ENCODE measurements around the gene HOXA1. TPM values are rescaled to one million over a fixed set of nuclear protein-coding genes. Genes with fewer than 3 reads are reported as not detected.

The HOXA1 gene
- total and polyA plus RNA-seq, 2 experiments from 2014 or later: 0.07 to 0.42 TPM

DNA sequence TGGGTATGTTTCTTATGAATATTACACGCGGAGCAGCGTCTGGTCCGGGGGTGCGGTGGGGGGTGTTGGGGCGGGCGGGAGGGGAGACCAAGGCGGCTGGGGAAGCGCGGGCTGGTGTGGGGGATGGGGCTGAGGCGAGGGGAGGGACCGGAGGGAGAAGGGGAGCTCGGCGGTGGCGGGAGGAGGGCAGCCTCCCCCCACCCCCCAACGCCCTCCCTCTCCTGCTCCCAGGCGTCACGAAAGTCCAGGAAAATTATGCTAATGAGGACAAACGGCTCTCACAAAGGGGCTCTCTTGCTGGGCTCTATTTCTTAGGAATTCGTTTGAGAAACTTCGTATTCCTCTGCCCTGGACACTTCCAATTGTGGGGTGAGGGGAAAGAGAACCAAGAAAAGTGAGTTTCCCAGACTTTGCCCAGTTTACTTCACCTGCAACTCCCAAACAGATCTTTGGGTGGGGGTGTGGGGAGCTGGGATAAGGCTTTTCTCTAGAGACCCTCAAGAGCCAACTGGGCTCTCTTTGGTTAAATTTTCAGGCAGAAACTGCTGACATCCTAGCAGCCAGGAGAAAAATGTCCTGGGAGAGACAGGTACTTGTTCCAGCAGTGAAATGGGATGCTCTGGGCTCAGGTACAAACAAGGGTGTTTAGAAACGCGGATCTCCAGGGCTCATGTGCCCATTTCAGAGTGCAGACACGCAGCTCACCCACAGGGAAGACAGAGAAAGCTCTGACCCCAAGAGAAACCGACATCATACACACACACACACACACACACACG lies 18.4 kb upstream of the HOXA1 start:
- no peak for DNase-seq (ENCODE audit: low read depth in 1 of 2, low spot score in 1 of 2)
- Histone ChIP-seq H3K4me1 (ENCODE audit: low read depth) (peaks cover 11% of the 10 kb centered on the region), H3K27ac (no peak overlapping the region), H3K36me3 (no peaks in the 10 kb centered on the region), H3K27me3 (peaks cover 100% of the 10 kb centered on the region), H3K9me3 (ENCODE audit: low read depth) (no peaks in the 10 kb centered on the region), H3K4me3 (peak overlapping the region; percentile 20)
- TF ChIP-seq, protein P1, sequence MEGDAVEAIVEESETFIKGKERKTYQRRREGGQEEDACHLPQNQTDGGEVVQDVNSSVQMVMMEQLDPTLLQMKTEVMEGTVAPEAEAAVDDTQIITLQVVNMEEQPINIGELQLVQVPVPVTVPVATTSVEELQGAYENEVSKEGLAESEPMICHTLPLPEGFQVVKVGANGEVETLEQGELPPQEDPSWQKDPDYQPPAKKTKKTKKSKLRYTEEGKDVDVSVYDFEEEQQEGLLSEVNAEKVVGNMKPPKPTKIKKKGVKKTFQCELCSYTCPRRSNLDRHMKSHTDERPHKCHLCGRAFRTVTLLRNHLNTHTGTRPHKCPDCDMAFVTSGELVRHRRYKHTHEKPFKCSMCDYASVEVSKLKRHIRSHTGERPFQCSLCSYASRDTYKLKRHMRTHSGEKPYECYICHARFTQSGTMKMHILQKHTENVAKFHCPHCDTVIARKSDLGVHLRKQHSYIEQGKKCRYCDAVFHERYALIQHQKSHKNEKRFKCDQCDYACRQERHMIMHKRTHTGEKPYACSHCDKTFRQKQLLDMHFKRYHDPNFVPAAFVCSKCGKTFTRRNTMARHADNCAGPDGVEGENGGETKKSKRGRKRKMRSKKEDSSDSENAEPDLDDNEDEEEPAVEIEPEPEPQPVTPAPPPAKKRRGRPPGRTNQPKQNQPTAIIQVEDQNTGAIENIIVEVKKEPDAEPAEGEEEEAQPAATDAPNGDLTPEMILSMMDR (IDR thresholded peaks at IDR 0.05; ENCODE audit: low read depth, low read length): no peak

DNA sequence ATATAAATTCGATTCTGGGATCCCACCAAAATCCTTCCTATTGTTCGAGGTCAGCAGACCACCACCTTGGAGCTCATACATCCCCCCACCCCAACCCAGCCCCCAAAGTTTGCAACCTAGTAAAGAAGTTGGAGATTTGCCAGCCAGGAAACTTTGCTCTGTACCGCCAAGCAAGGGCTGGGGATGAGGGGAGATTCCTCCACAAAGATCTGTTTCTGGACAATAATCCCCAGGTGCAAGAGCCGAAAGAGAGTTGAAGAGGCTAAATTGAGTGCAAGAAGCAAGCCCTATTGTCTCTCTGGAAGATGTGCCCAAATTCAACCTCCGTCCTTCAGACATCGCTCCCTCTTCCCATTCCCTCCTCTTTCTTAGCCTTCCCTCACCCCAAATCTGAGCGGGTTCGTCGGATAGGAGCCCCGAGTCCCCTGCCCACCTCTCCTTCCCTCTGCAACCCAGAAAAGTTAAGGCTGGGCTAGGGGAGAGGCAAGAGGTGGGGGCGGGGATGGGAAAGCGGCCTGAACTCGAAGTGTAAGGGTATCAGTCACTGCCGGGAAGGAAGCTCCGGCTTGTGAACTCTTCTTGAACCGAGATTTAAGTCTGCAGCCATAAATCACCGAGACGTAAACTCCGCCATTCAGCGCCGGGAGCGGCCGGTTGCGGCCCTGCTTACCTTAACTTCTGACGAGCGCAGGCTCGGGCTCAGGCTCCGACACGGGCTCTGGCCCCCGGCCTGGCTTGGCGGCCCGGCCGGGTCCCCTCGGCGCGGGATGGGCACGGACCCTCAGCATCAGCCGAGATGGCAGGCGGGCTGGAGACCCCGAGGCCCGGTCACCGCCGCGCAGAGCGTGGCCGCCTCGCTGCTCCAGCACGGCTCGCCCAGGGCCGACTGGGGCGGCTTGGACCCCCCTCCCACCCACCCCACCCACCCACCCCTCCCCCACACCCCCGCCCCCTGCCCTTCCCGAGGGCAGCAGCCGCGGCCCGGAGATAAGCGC lies 17.5 kb upstream of the HOXA1 start:
- no peaks in the 10 kb centered on the region for H3K36me3 ChIP-seq
- DNase-seq (ENCODE audit: low read depth in 1 of 2, low spot score in 1 of 2): peak in 1 of 2 donors; percentile 37
- TF ChIP-seq, protein P1 (IDR thresholded peaks at IDR 0.05; ENCODE audit: low read depth, low read length): no peak
- no peak overlapping the region for H3K27ac ChIP-seq
- H3K9me3 ChIP-seq (ENCODE audit: low read depth): no peaks in the 10 kb centered on the region
- H3K4me1 ChIP-seq (ENCODE audit: low read depth): peaks cover 14% of the 10 kb centered on the region
- H3K4me3 ChIP-seq: peak overlapping the region; percentile 20
- peaks cover 100% of the 10 kb centered on the region for H3K27me3 ChIP-seq

DNA sequence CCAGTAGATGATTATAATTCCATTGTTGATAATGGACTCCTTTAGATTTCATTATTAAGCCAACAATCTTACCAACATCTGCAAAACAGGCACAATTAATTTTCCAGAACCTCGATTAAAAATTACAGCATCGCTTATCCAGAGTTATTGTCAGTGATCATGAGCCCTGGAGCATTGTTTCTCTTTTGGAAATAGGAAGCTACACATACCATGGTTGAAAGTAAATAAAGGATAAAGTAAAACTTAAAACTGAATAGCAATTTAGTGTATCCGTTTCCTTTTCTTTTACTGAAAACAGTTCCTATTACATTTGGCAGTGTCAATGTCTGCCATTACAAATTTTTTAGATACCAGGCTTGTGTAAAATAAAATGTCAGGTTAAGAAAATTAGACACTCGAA lies 16.6 kb upstream of the HOXA1 start:
- TF ChIP-seq, protein P1 (IDR thresholded peaks at IDR 0.05; ENCODE audit: low read depth, low read length): no peak
- no peak for DNase-seq (ENCODE audit: low read depth in 1 of 2, low spot score in 1 of 2)
- Histone ChIP-seq H3K4me3 (no peak overlapping the region), H3K4me1 (ENCODE audit: low read depth) (peaks cover 14% of the 10 kb centered on the region), H3K36me3 (no peaks in the 10 kb centered on the region), H3K27me3 (peaks cover 100% of the 10 kb centered on the region), H3K27ac (no peak overlapping the region), H3K9me3 (ENCODE audit: low read depth) (no peaks in the 10 kb centered on the region)

DNA sequence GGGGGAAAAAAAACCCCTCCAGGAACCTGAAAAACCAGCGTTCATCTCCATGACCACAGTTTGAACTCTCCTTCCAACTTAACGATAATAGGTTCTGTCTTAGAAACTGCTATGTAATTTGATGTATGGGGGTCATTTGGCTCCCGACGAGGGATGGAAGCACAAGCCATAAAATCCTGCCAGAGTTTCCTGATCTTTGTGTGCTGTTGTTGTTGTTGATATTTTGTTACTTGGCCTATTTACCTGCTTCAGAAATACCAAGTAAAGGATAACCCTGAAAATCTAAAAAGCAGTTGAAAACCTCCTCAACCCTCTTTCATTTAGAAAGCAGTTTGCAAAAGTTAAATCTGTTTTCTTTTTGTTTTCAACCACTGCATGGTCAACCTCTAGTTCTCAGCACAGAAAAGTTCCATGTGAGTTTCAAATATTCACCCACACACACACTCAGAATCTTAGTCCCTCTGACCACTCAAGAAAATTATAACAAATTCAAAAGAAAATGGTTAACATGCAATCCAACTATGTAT lies 16.0 kb upstream of the HOXA1 start:
- Histone ChIP-seq H3K9me3 (ENCODE audit: low read depth) (no peaks in the 10 kb centered on the region), H3K4me1 (ENCODE audit: low read depth) (peaks cover 17% of the 10 kb centered on the region), H3K27ac (no peak overlapping the region), H3K4me3 (no peak overlapping the region), H3K36me3 (no peaks in the 10 kb centered on the region), H3K27me3 (peaks cover 100% of the 10 kb centered on the region)
- DNase-seq (ENCODE audit: low read depth in 1 of 2, low spot score in 1 of 2): no peak
- TF ChIP-seq, protein P1 (IDR thresholded peaks at IDR 0.05; ENCODE audit: low read depth, low read length): no peak

DNA sequence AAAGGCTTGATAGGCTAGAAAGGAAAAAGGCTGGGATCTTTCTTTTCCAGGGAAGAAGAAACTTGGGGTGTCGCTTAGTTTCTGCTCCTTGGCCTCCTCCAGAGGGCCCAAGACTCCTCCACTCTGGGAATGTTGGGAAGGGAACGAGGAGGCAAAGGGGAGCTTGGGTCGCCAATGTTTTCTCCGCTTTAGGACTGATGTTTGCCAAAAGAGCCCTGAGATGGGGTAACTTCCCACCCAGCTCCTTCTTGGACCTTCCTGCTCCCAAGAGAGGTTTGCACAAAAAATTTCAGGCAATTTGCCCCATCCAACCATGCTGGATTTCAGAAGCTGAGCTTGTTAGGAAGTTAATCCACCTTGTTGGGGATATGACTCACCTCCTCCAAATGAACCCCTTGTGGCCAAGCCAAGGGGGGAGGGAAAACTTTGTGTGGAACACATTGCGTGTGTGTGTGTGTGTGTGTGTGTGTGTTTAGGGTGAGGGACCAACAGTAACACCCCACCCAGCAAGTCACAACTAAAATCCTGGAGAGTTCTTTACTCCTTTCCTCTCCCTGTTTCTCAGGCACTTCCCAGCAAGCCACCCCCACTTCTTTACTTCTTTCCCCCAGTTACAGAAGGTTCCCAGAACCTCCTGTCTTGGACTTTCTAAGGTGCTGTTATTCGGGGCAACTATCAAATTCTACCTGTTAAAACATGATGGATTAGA lies 15.4 kb upstream of the HOXA1 start:
- no peak overlapping the region for H3K4me3 ChIP-seq
- H3K4me1 ChIP-seq (ENCODE audit: low read depth): peaks cover 19% of the 10 kb centered on the region
- H3K27me3 ChIP-seq: peaks cover 100% of the 10 kb centered on the region
- no peak for DNase-seq (ENCODE audit: low read depth in 1 of 2, low spot score in 1 of 2)
- TF ChIP-seq, protein P1 (IDR thresholded peaks at IDR 0.05; ENCODE audit: low read depth, low read length): no peak
- no peaks in the 10 kb centered on the region for H3K36me3 ChIP-seq
- no peak overlapping the region for H3K27ac ChIP-seq
- no peaks in the 10 kb centered on the region for H3K9me3 ChIP-seq (ENCODE audit: low read depth)

Measured in cardiac muscle cell (in vitro differentiated cells and primary cell).